HG03378 (cell line): ENCODE measurements around the gene C1orf105.

Experiments used
- ATAC-seq: cut with Tn5 transposase; IDR thresholded peaks from one replicate; pipeline ENCODE4 v1.9.1; 2021; ENCODE audit warnings: mild to moderate bottlenecking, moderate library complexity; ENCODE audit not compliant: unreplicated experiment

C1orf105 gene

DNA sequence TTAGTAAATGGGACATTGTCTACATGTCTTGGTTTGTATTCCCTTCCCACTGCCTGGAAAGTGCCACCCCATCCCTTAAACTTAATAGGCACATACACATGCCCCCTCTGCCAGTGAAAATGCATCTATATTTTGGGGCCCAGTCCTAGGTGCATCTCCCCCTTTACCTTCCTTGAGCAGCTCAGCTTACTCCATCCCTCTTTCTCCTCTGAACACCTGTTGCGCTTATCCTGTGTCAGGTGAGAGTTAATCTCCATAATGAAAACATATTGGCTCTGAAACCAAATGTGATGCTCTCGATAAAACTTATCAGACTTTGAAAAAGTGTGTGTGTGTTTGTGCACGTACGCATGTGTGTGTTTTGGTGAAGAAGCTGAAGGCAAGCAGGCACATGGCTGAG, 97.1 kb downstream of the C1orf105 start:
- no peak for ATAC-seq
